Measurements from ENCODE around the gene CLTCL1.
"Not testable (repeated sequence)": the region's sequence is repeated elsewhere in the genome, so short reads cannot be mapped to it uniquely, and the experiment has no call there.

Gene CLTCL1

GRCh38 chr22:19256362-19256761 lies 35.2 kb downstream of the CLTCL1 start:
- FAIRE-seq: not testable (repeated sequence)

GRCh38 chr22:19253143-19253542 lies 38.4 kb downstream of the CLTCL1 start:
- FAIRE-seq (no peak), DNase-seq (ENCODE audit: insufficient read length, low spot score) (no peak)

More at GRCh38 chr22:19256362-19256761, 35.2 kb downstream of the CLTCL1 start:
- DNase-seq (ENCODE audit: insufficient read length, low spot score): not testable (repeated sequence)

GRCh38 chr22:19244600-19245352 lies 46.7 kb downstream of the CLTCL1 start:
- no peak for FAIRE-seq

GRCh38 chr22:19242699-19243098 lies 48.8 kb downstream of the CLTCL1 start:
- no peak for FAIRE-seq

More at GRCh38 chr22:19244600-19245352, 46.7 kb downstream of the CLTCL1 start:
- no peak for DNase-seq (ENCODE audit: insufficient read length, low spot score)

GRCh38 chr22:19241593-19241906 lies 50.0 kb downstream of the CLTCL1 start:
- DNase-seq (ENCODE audit: insufficient read length, low spot score) (no peak), FAIRE-seq (no peak)

More at GRCh38 chr22:19242699-19243098, 48.8 kb downstream of the CLTCL1 start:
- no peak for DNase-seq (ENCODE audit: insufficient read length, low spot score)

- no peak for DNase-seq (ENCODE audit: insufficient read length, low spot score)
- no peak for FAIRE-seq
Observed at GRCh38 chr22:19240813-19241592, 50.5 kb downstream of the CLTCL1 start.

- FAIRE-seq (no peak), DNase-seq (ENCODE audit: insufficient read length, low spot score) (no peak)
Observed at GRCh38 chr22:19239464-19239863, 52.1 kb downstream of the CLTCL1 start.

- FAIRE-seq (no peak), DNase-seq (ENCODE audit: insufficient read length, low spot score) (no peak)
Observed at GRCh38 chr22:19238900-19239299, 52.6 kb downstream of the CLTCL1 start.

GRCh38 chr22:19235874-19236273 lies 55.6 kb downstream of the CLTCL1 start:
- no peak for DNase-seq (ENCODE audit: insufficient read length, low spot score)
- no peak for FAIRE-seq

GRCh38 chr22:19234126-19234896 lies 57.2 kb downstream of the CLTCL1 start:
- no peak for DNase-seq (ENCODE audit: insufficient read length, low spot score)
- no peak for FAIRE-seq

- FAIRE-seq (no peak), DNase-seq (ENCODE audit: insufficient read length, low spot score) (no peak)
Observed at GRCh38 chr22:19233189-19233661, 58.3 kb downstream of the CLTCL1 start.

- no peak for DNase-seq (ENCODE audit: insufficient read length, low spot score)
- FAIRE-seq: no peak
Observed at GRCh38 chr22:19232623-19233022, 58.9 kb downstream of the CLTCL1 start.

- FAIRE-seq (no peak), DNase-seq (ENCODE audit: insufficient read length, low spot score) (no peak)
Observed at GRCh38 chr22:19231986-19232385, 59.5 kb downstream of the CLTCL1 start.

GRCh38 chr22:19229600-19229999 lies 61.9 kb downstream of the CLTCL1 start:
- DNase-seq (ENCODE audit: insufficient read length, low spot score): no peak
- no peak for FAIRE-seq

GRCh38 chr22:19228179-19228578 lies 63.3 kb downstream of the CLTCL1 start:
- FAIRE-seq: no peak
- no peak for DNase-seq (ENCODE audit: insufficient read length, low spot score)

- no peak for FAIRE-seq
- DNase-seq (ENCODE audit: insufficient read length, low spot score): no peak
Observed at GRCh38 chr22:19226428-19226827, 65.1 kb downstream of the CLTCL1 start.

GRCh38 chr22:19225560-19225959 lies 66.0 kb downstream of the CLTCL1 start:
- FAIRE-seq (no peak), DNase-seq (ENCODE audit: insufficient read length, low spot score) (no peak)

- DNase-seq (ENCODE audit: insufficient read length, low spot score) (no peak), FAIRE-seq (no peak)
Observed at GRCh38 chr22:19224985-19225384, 66.5 kb downstream of the CLTCL1 start.

- DNase-seq (ENCODE audit: insufficient read length, low spot score) (no peak), FAIRE-seq (no peak)
Observed at GRCh38 chr22:19224557-19224956, 67.0 kb downstream of the CLTCL1 start.

GRCh38 chr22:19223617-19224016 lies 67.9 kb downstream of the CLTCL1 start:
- DNase-seq (ENCODE audit: insufficient read length, low spot score) (no peak), FAIRE-seq (no peak)

GRCh38 chr22:19223110-19223509 lies 68.4 kb downstream of the CLTCL1 start:
- FAIRE-seq (no peak), DNase-seq (ENCODE audit: insufficient read length, low spot score) (no peak)
